ENCODE results near the gene GPC1. TPM values are rescaled to one million over a fixed set of nuclear protein-coding genes. Genes with fewer than 3 reads are reported as not detected.

The GPC1 gene
- total RNA-seq, 4 donors from 2014 or later, result 117 to 153 (median 144) TPM

GRCh38 chr2:240424341-240425235, 10.9 kb upstream of the GPC1 start:
- H3K4me3 ChIP-seq, result no peak overlapping the region
- no peaks in the 10 kb centered on the region for H3K27me3 ChIP-seq
- no peaks in the 10 kb centered on the region for H3K36me3 ChIP-seq
- H3K27ac ChIP-seq, result no peak overlapping the region
- H3K4me1 ChIP-seq, result peaks cover 0 to 3% (median 0%) of the 10 kb centered on the region in 4 donors
- peaks cover 0 to 39% (median 0%) of the 10 kb centered on the region in 4 donors for H3K9me3 ChIP-seq
- 87 to 95% methylated on average over 29 of the region's 29 CpGs for WGBS, 2 donors
- no peak for TF ChIP-seq POLR2A (IDR thresholded peaks at IDR 0.05)
- TF ChIP-seq CTCF (IDR thresholded peaks at IDR 0.05), result no peak
- no peak for TF ChIP-seq EP300 (IDR thresholded peaks at IDR 0.05)
- peak in 1 of 2 donors; percentile 12 for DNase-seq (ENCODE audit: low spot score in 2 of 2)

- no peaks in the 10 kb centered on the region for H3K36me3 ChIP-seq
- H3K27me3 ChIP-seq, result no peaks in the 10 kb centered on the region
- TF ChIP-seq CTCF (IDR thresholded peaks at IDR 0.05) (no peak), POLR2A (IDR thresholded peaks at IDR 0.05) (no peak), EP300 (IDR thresholded peaks at IDR 0.05) (no peak)
- H3K27ac ChIP-seq, result no peak overlapping the region
- no peak overlapping the region for H3K4me3 ChIP-seq
- 88 to 95% methylated on average over 6 of the region's 6 CpGs for WGBS, 2 donors
- H3K4me1 ChIP-seq, result no peaks in the 10 kb centered on the region
- DNase-seq (ENCODE audit: low spot score in 2 of 2), result no peak
- H3K9me3 ChIP-seq, result peaks cover 0 to 39% (median 0%) of the 10 kb centered on the region in 4 donors
Measured at GRCh38 chr2:240425236-240425615, 10.2 kb upstream of the GPC1 start.

GRCh38 chr2:240425697-240426096, 9.8 kb upstream of the GPC1 start:
- H3K36me3 ChIP-seq, result no peaks in the 10 kb centered on the region

GRCh38 chr2:240426845-240427721, 8.4 kb upstream of the GPC1 start:
- Histone ChIP-seq H3K27me3 (no peaks in the 10 kb centered on the region), H3K4me3 (no peak overlapping the region), H3K4me1 (no peaks in the 10 kb centered on the region), H3K9me3 (peaks cover 0 to 21% (median 0%) of the 10 kb centered on the region in 4 donors), H3K27ac (no peak overlapping the region), H3K36me3 (no peaks in the 10 kb centered on the region)
- TF ChIP-seq EP300 (IDR thresholded peaks at IDR 0.05), result no peak
- no peak for TF ChIP-seq POLR2A (IDR thresholded peaks at IDR 0.05)
- TF ChIP-seq CTCF (IDR thresholded peaks at IDR 0.05), result no peak
- DNase-seq (ENCODE audit: low spot score in 2 of 2), result peak in 1 of 2 donors; percentile 7
- WGBS, 2 donors, result 60 to 73% methylated on average over 19 to 21 of the region's 21 CpGs

More at GRCh38 chr2:240425697-240426096, 9.8 kb upstream of the GPC1 start:
- TF ChIP-seq CTCF (IDR thresholded peaks at IDR 0.05), result no peak
- no peak for TF ChIP-seq EP300 (IDR thresholded peaks at IDR 0.05)
- TF ChIP-seq POLR2A (IDR thresholded peaks at IDR 0.05), result no peak
- Histone ChIP-seq H3K4me3 (no peak overlapping the region), H3K9me3 (peaks cover 0 to 35% (median 0%) of the 10 kb centered on the region in 4 donors), H3K27ac (no peak overlapping the region), H3K27me3 (no peaks in the 10 kb centered on the region), H3K4me1 (no peaks in the 10 kb centered on the region)
- 89% methylated on average over 5 of the region's 5 CpGs for WGBS, 2 donors
- DNase-seq (ENCODE audit: low spot score in 2 of 2), result no peak

Measured in tibial nerve (tissue), 4 donors.